Endothelial cell of umbilical vein (primary cell): ENCODE data around the gene KIAA1549.

Experiments
- CTCF ChIP-seq, 2 donors: IDR thresholded peaks; 1 replicate in 1 of 2; 2 replicates in 1 of 2; pipeline ENCODE4 v1.5.1; 2011; ENCODE audit warnings: low read length in 2 of 2, mild to moderate bottlenecking in 2 of 2, moderate library complexity in 2 of 2, control low read depth in 1 of 2, inconsistent platforms in 1 of 2, low read depth in 1 of 2; ENCODE audit not compliant: insufficient read depth in 1 of 2; ENCODE audit errors: extremely low read depth in 1 of 2
- EZH2 ChIP-seq: IDR thresholded peaks from 2 replicates; pipeline ENCODE4 v1.6.1; 2012; ENCODE audit warnings: borderline replicate concordance, low read depth, mild to moderate bottlenecking, moderate library complexity, low read length, inconsistent platforms; ENCODE audit not compliant: severe bottlenecking
- MYC ChIP-seq: IDR thresholded peaks from one replicate; pipeline ENCODE4 v1.6.1; 2011; ENCODE audit warnings: mild to moderate bottlenecking, low read depth, low read length
- POLR2A ChIP-seq: IDR thresholded peaks from 2 replicates; pipeline ENCODE4 v1.6.1; 2012; ENCODE audit warnings: low read depth, mild to moderate bottlenecking, control low read depth, low read length

GRCh38 chr7:138945821-138946220, 35.4 kb downstream of the KIAA1549 start:
- TF ChIP-seq MYC (no peak), CTCF (IDR thresholded peaks at IDR 0.05; ENCODE audit: extremely low read depth in 1 of 2, insufficient read depth in 1 of 2, low read depth in 1 of 2, low read length in 2 of 2) (no peak), EZH2 (no peak), POLR2A (no peak)
